HepG2 (cell line): ENCODE data around the gene FKBP5. TPM values are rescaled to one million over a fixed set of nuclear protein-coding genes. Genes with fewer than 3 reads are reported as not detected.

Experiments
- ATAC-seq: fragments of 200-7000 bp; cut with Tn5 transposase; 3 replicates; pipeline ENCODE4 v1.9.1; 2020; ENCODE audit warnings: mild to moderate bottlenecking, moderate library complexity
- BruUV-seq: library from RNA; stranded (reverse); fragments of 400-500 nt; replicated peaks from 2 replicates; lab custom pipeline; 2021; lab: Mats Ljungman, UMichigan
- CTCF ChIA-PET: fragments of 300-600 bp; formaldehyde crosslinking; extraction: SDS; loops from one replicate; lab custom pipeline; 2021; ENCODE audit warnings: low total read pairs, inconsistent platforms, low intra/inter-chr PET ratio; lab: Yijun Ruan, JAX
- POLR2A ChIA-PET: fragments of 350-600 bp; sonication (Branson Sonifier 250); formaldehyde crosslinking; loops from one replicate; lab custom pipeline; 2020; ENCODE audit warnings: antibody characterized with exemption, inconsistent platforms; lab: Yijun Ruan, JAX
- DNase-seq: peaks from one replicate; pipeline ENCODE4 v3.0.0-alpha.2; 2015; ENCODE audit warnings: low spot score
- FAIRE-seq: peaks from 3 replicates; lab custom pipeline; 2011; peaks lifted over from hg19 to GRCh38; lab: Jason Lieb, UNC
- H2AFZ ChIP-seq: one replicate; pipeline ENCODE4 v1.6.1; 2011; ENCODE audit warnings: low read length, inconsistent platforms
- H3K27ac ChIP-seq: fragments of 300-600 bp; 3 replicates; pipeline ENCODE4 v1.8.0; 2011; ENCODE audit warnings: mixed run types, mild to moderate bottlenecking, mixed read lengths, low read length, inconsistent platforms; ENCODE audit not compliant: insufficient read depth; ENCODE audit errors: extremely low read length
- H3K27me3 ChIP-seq, 2 experiments: fragments of 200-600 bp in 1 of 2; 2 replicates in 1 of 2; 3 replicates in 1 of 2; pipeline versions ENCODE4 v1.6.0 to v1.8.0; 2011; ENCODE audit warnings: low read length in 2 of 2, mild to moderate bottlenecking in 2 of 2, moderate library complexity in 2 of 2, inconsistent platforms in 1 of 2; ENCODE audit not compliant: insufficient read depth in 2 of 2, control insufficient read depth in 1 of 2
- H3K36me3 ChIP-seq, 2 experiments: fragments of 200-600 bp in 1 of 2; replicated peaks in 1 of 2; 2 replicates in 1 of 2; 3 replicates in 1 of 2; pipeline versions ENCODE4 v1.5.1 to v1.8.0; 2011; ENCODE audit warnings: low read length in 2 of 2, inconsistent platforms in 1 of 2; ENCODE audit not compliant: insufficient read depth in 2 of 2, control insufficient read depth in 1 of 2
- H3K4me1 ChIP-seq: 2 replicates; pipeline ENCODE4 v1.5.1; 2012; ENCODE audit warnings: low read length, inconsistent platforms; ENCODE audit not compliant: insufficient read depth
- H3K4me2 ChIP-seq: 2 replicates; pipeline ENCODE4 v1.6.0; 2011; ENCODE audit warnings: low read depth, low read length, inconsistent platforms
- H3K4me3 ChIP-seq, 3 experiments: fragments of 200-600 bp in 1 of 3; sonication (generic), shearing (Covaris generic) in 1 of 3; replicated peaks in 1 of 3; 2 replicates each; pipeline ENCODE4 v1.5.1; 2011 to 2016; ENCODE audit warnings: low read length in 3 of 3, inconsistent platforms in 2 of 3, low read depth in 2 of 3, mild to moderate bottlenecking in 2 of 3, control low read depth in 1 of 3, mixed read lengths in 1 of 3; ENCODE audit not compliant: insufficient read depth in 1 of 3
- H3K79me2 ChIP-seq: one replicate; pipeline ENCODE4 v1.6.1; 2011; ENCODE audit warnings: low read length, inconsistent platforms; ENCODE audit not compliant: insufficient read depth
- H3K9ac ChIP-seq: 2 replicates; pipeline ENCODE4 v1.6.0; 2011; ENCODE audit warnings: mild to moderate bottlenecking, low read depth, low read length, inconsistent platforms; ENCODE audit not compliant: insufficient read depth
- H3K9me3 ChIP-seq: 2 replicates; pipeline ENCODE4 v1.5.1; 2012; ENCODE audit warnings: mild to moderate bottlenecking, low read length
- H4K20me1 ChIP-seq: 2 replicates; pipeline ENCODE4 v1.6.0; 2011; ENCODE audit warnings: inconsistent platforms, mild to moderate bottlenecking, low read length, moderate library complexity; ENCODE audit not compliant: insufficient read depth
- KAT7 ChIP-seq: IDR thresholded peaks from 2 replicates; pipeline ENCODE4 v1.6.1; 2018; ENCODE audit warnings: borderline replicate concordance, missing compliant biosample characterization
- MAFF ChIP-seq: IDR thresholded peaks from 2 replicates; pipeline ENCODE4 v1.6.1; 2011; ENCODE audit warnings: low read depth, low read length, improper control_type of control experiment
- RXRA ChIP-seq: sonication (generic); formaldehyde crosslinking; IDR thresholded peaks from 2 replicates; pipeline ENCODE4 v1.5.1; 2020; ENCODE audit warnings: missing genetic modification reagents
- SKIL ChIP-seq: sonication (generic); formaldehyde crosslinking; IDR thresholded peaks from 2 replicates; pipeline ENCODE4 v1.8.0; 2022; ENCODE audit warnings: missing genetic modification reagents, mild to moderate bottlenecking, moderate library complexity, borderline replicate concordance
- SMAD1 ChIP-seq: sonication (generic); formaldehyde crosslinking; IDR thresholded peaks from 2 replicates; pipeline ENCODE4 v1.4.0; 2020; ENCODE audit warnings: missing genetic modification reagents, low read depth, mild to moderate bottlenecking, borderline replicate concordance
- TCF7L2 ChIP-seq: IDR thresholded peaks from 2 replicates; pipeline ENCODE4 v1.6.1; 2011; ENCODE audit warnings: mild to moderate bottlenecking, low read depth, low read length, moderate library complexity
- THAP9 ChIP-seq: sonication (generic); formaldehyde crosslinking; IDR thresholded peaks from 2 replicates; pipeline ENCODE4; 2020; ENCODE audit warnings: missing genetic modification reagents, mild to moderate bottlenecking, borderline replicate concordance
- ZNF619 ChIP-seq: sonication (generic); formaldehyde crosslinking; IDR thresholded peaks from 2 replicates; pipeline ENCODE4 v1.4.0; 2020; ENCODE audit warnings: mild to moderate bottlenecking, missing genetic modification reagents
- ZNF687 ChIP-seq: sonication (generic); formaldehyde crosslinking; IDR thresholded peaks from 2 replicates; pipeline ENCODE4 v1.5.1; 2020; ENCODE audit warnings: mild to moderate bottlenecking, missing genetic modification reagents, moderate library complexity
- ZUFSP ChIP-seq: sonication (generic); formaldehyde crosslinking; IDR thresholded peaks from 2 replicates; pipeline ENCODE4 v1.9.0; 2021; ENCODE audit warnings: missing genetic modification reagents, mild to moderate bottlenecking, borderline replicate concordance
- WGBS: methylation state at CpG from one replicate; pipeline ENCODE4 v1.1.6; 2017; ENCODE audit warnings: low lambda C conversion rate; 5-methylcytosine and 5-hydroxymethylcytosine counted together
- in situ Hi-C: cut with HindIII; loops from 2 replicates; pipeline ENCODE4 v1.10.0; 2017; ENCODE audit warnings: low pct_unique_long_range_greater_than_20kb; ENCODE audit not compliant: extremely low pct_ligation_motif_present
- intact Hi-C: fragments of 100-400 bp; cut with micrococcal nuclease; formaldehyde crosslinking; loops from one replicate; pipeline ENCODE4 v1.10.0; 2022; ENCODE audit not compliant: unreplicated experiment
- polyA plus RNA-seq, 8 experiments: library from polyadenylated mRNA; depleted of rRNA in 3 of 8; stranded (reverse) in 7 of 8; unstranded in 1 of 8; fragments of >200 nt; fragmentation: Illumina TruSeq in 4 of 8; extraction: Trizol in 4 of 8; gene quantifications; 2 replicates each; pipeline versions ENCODE4 v1.2.1 to v1.2.3, GENCODE V29; 2011 to 2016; ENCODE audit warnings: low read depth in 4 of 8, missing spikeins in 1 of 8, mixed read lengths in 1 of 8; ENCODE audit not compliant: insufficient read depth in 1 of 8
- total RNA-seq, 5 experiments: library from RNA; depleted of rRNA; stranded (reverse); fragments of >200 nt; fragmentation: Illumina TruSeq; extraction: Trizol; gene quantifications; 2 replicates each; pipeline ENCODE4 v1.2.3, GENCODE V29; 2016; ENCODE audit warnings: low read depth in 1 of 5

The FKBP5 gene
- total and polyA plus RNA-seq, 2 of the 13 experiments (the other 11 are each of a cell fraction or from before 2014, with no cell fraction given), result 8.0 to 17.4 TPM

- Histone ChIP-seq H3K4me1 (peaks cover 7% of the 10 kb centered on the region; the same call in 1 of the 2 replicates), H3K79me2 (peaks cover 40% of the 10 kb centered on the region), H3K27ac (no peak overlapping the region), H4K20me1 (no peaks in the 10 kb centered on the region), H3K36me3 (no peaks in the 10 kb centered on the region), H3K9me3 (no peaks in the 10 kb centered on the region), H3K9ac (no peak overlapping the region), H3K4me3 (no peak overlapping the region), H3K4me2 (no peak overlapping the region), H2AFZ (no peak overlapping the region), H3K27me3 (no peaks in the 10 kb centered on the region)
- intact Hi-C loops (no loop called here), in situ Hi-C loops (no loop called here)
- ATAC-seq (no peak), DNase-seq (no peak), FAIRE-seq (no peak)
- POLR2A ChIA-PET, result no interaction called here
- BruUV-seq, result no TSS peak
- 92% methylated on average over 3 of the region's 3 CpGs for WGBS
- TF ChIP-seq SKIL (CRISPR knock-in tag) (no peak), THAP9 (CRISPR knock-in tag) (no peak), ZNF619 (no peak), KAT7 (CRISPR knock-in tag) (no peak), ZNF687 (CRISPR knock-in tag) (no peak), SMAD1 (CRISPR knock-in tag) (no peak), MAFF (no peak), RXRA (no peak), TCF7L2 (no peak), ZUFSP (CRISPR knock-in tag) (no peak)
- CTCF ChIA-PET, result no interaction called here
These were observed 23.8 kb downstream of the FKBP5 start for GRCh38 chr6:35664945-35665344.
